Hematopoietic multipotent progenitor cell treated with erythropoietin and hydrocortisone succinate and interleukin-3 and kit ligand, for 6 days (in vitro differentiated cells): ENCODE measurements around the gene ALK.

ENCODE experiments used
- DNase-seq: peaks from one replicate; pipeline ENCODE4 v3.0.0-alpha.2; 2015

ALK gene

GRCh38 chr2:29749041-29749440 is 172.3 kb downstream of the ALK start:
- DNase-seq = no peak

GRCh38 chr2:29747786-29748470 is 173.5 kb downstream of the ALK start:
- no peak for DNase-seq

- DNase-seq = no peak
These were observed 176.4 kb downstream of the ALK start for GRCh38 chr2:29744976-29745375.

- no peak for DNase-seq
These were observed 177.9 kb downstream of the ALK start for GRCh38 chr2:29743516-29743915.

GRCh38 chr2:29742656-29743055 is 178.7 kb downstream of the ALK start:
- DNase-seq = no peak

- no peak for DNase-seq
These were observed 180.3 kb downstream of the ALK start for GRCh38 chr2:29741132-29741531.

- no peak for DNase-seq
These were observed 187.4 kb downstream of the ALK start for GRCh38 chr2:29733965-29734364.

GRCh38 chr2:29733213-29733612 is 188.2 kb downstream of the ALK start:
- DNase-seq = no peak

GRCh38 chr2:29731948-29732347 is 189.4 kb downstream of the ALK start:
- DNase-seq = no peak

- DNase-seq = no peak
These were observed 191.5 kb downstream of the ALK start for GRCh38 chr2:29729932-29730331.

GRCh38 chr2:29729401-29729800 is 192.0 kb downstream of the ALK start:
- no peak for DNase-seq

GRCh38 chr2:29726976-29727375 is 194.4 kb downstream of the ALK start:
- DNase-seq = no peak

- DNase-seq = no peak
These were observed 195.8 kb downstream of the ALK start for GRCh38 chr2:29725610-29726009.

- no peak for DNase-seq
These were observed 197.1 kb downstream of the ALK start for GRCh38 chr2:29724282-29724681.

GRCh38 chr2:29723255-29724001 is 198.0 kb downstream of the ALK start:
- no peak for DNase-seq

- DNase-seq = no peak
These were observed 201.7 kb downstream of the ALK start for GRCh38 chr2:29719639-29720038.

- no peak for DNase-seq
These were observed 203.2 kb downstream of the ALK start for GRCh38 chr2:29718076-29718686.

GRCh38 chr2:29715655-29716054 is 205.7 kb downstream of the ALK start:
- no peak for DNase-seq

GRCh38 chr2:29714333-29714732 is 207.1 kb downstream of the ALK start:
- DNase-seq = no peak

GRCh38 chr2:29706171-29706720 is 215.1 kb downstream of the ALK start:
- DNase-seq = no peak

- DNase-seq = no peak
These were observed 215.8 kb downstream of the ALK start for GRCh38 chr2:29705616-29706015.

- no peak for DNase-seq
These were observed 218.1 kb downstream of the ALK start for GRCh38 chr2:29703336-29703735.

GRCh38 chr2:29702276-29702675 is 219.1 kb downstream of the ALK start:
- DNase-seq = no peak

- DNase-seq = no peak
These were observed 220.8 kb downstream of the ALK start for GRCh38 chr2:29700560-29700959.
